GM23338 (cell line): ENCODE results near the gene BZW2. TPM values are rescaled to one million over a fixed set of nuclear protein-coding genes. Genes with fewer than 3 reads are reported as not detected.

Experiments used
- ATAC-seq: fragments of 200-7000 bp; cut with Tn5 transposase; 3 replicates; pipeline ENCODE4 v1.9.1; 2020
- DNase-seq: peaks from one replicate; pipeline ENCODE4 v3.0.0-alpha.2; 2015; ENCODE audit warnings: low spot score
- H2AFZ ChIP-seq: fragments of 200-600 bp; sonication (generic); 2 replicates; pipeline ENCODE4 v1.8.0; 2016; ENCODE audit warnings: antibody characterized with exemption, mild to moderate bottlenecking, moderate library complexity
- H3F3A ChIP-seq: fragments of 200-600 bp; sonication (generic); replicated peaks from 2 replicates; pipeline ENCODE4 v1.8.0; 2017; ENCODE audit warnings: antibody characterized with exemption, mixed run types, low read depth
- H3K27ac ChIP-seq: fragments of 200-600 bp; sonication (generic); 2 replicates; pipeline ENCODE4 v1.6.1; 2016; ENCODE audit warnings: low read depth
- H3K27me3 ChIP-seq: fragments of 200-600 bp; sonication (generic); 2 replicates; pipeline ENCODE4 v1.8.0; 2016; ENCODE audit warnings: mild to moderate bottlenecking, mixed run types, moderate library complexity; ENCODE audit not compliant: insufficient read depth
- H3K36me3 ChIP-seq: fragments of 200-600 bp; sonication (generic); 2 replicates; pipeline ENCODE4 v1.8.0; 2016; ENCODE audit warnings: mild to moderate bottlenecking; ENCODE audit not compliant: insufficient read depth
- H3K4me1 ChIP-seq: fragments of 200-600 bp; sonication (generic); 2 replicates; pipeline ENCODE4 v1.8.0; 2016; ENCODE audit warnings: mild to moderate bottlenecking, moderate library complexity; ENCODE audit not compliant: insufficient read depth
- H3K4me2 ChIP-seq: fragments of 200-600 bp; sonication (generic); 2 replicates; pipeline ENCODE4 v1.7.1; 2017; ENCODE audit warnings: mixed run types
- H3K4me3 ChIP-seq: fragments of 200-600 bp; sonication (generic); 2 replicates; pipeline ENCODE4 v1.6.1; 2016; ENCODE audit warnings: mixed run types
- H3K79me2 ChIP-seq: fragments of 200-600 bp; sonication (generic); replicated peaks from 2 replicates; pipeline ENCODE4 v1.8.0; 2017; ENCODE audit warnings: mild to moderate bottlenecking; ENCODE audit not compliant: insufficient read depth
- H3K9me2 ChIP-seq: fragments of 200-600 bp; sonication (generic); 2 replicates; pipeline ENCODE4 v1.8.0; 2017; ENCODE audit not compliant: insufficient read depth
- H4K20me1 ChIP-seq: fragments of 200-600 bp; sonication (generic); replicated peaks from 2 replicates; pipeline ENCODE4 v1.8.0; 2017; ENCODE audit warnings: mild to moderate bottlenecking; ENCODE audit not compliant: insufficient read depth
- H3K27ac Mint-ChIP-seq: 2 replicates; pipeline ENCODE4 v1.8.0; 2020; ENCODE audit warnings: inconsistent platforms, mild to moderate bottlenecking, moderate library complexity, mixed read lengths
- H3K27me3 Mint-ChIP-seq: 3 replicates; pipeline ENCODE4 v1.8.0; 2022; ENCODE audit warnings: low read depth, mild to moderate bottlenecking, moderate library complexity, mixed read lengths, inconsistent platforms; ENCODE audit not compliant: insufficient read depth, poor library complexity
- H3K36me3 Mint-ChIP-seq: 3 replicates; pipeline ENCODE4 v1.8.0; 2021; ENCODE audit warnings: low read depth, mild to moderate bottlenecking, inconsistent platforms, moderate library complexity, mixed read lengths
- H3K4me1 Mint-ChIP-seq: 3 replicates; pipeline ENCODE4 v1.8.0; 2020; ENCODE audit warnings: mild to moderate bottlenecking, inconsistent platforms, mixed read lengths
- H3K4me3 Mint-ChIP-seq: 3 replicates; pipeline ENCODE4 v1.8.0; 2021; ENCODE audit warnings: moderate library complexity, mild to moderate bottlenecking, inconsistent platforms, mixed read lengths
- H3K9me3 Mint-ChIP-seq: 3 replicates; pipeline ENCODE4 v1.8.0; 2020; ENCODE audit warnings: moderate library complexity, mild to moderate bottlenecking, inconsistent platforms, mixed read lengths
- CREB1 ChIP-seq: fragments of 250-450 bp; sonication (Bioruptor Pico); IDR thresholded peaks from 2 replicates; pipeline ENCODE4 v1.5.0; 2020; ENCODE audit warnings: low read depth, mild to moderate bottlenecking, moderate library complexity
- CTCF ChIP-seq, 2 experiments: fragments of 200-600 bp in 1 of 2; sonication (generic) in 1 of 2; conservative IDR thresholded peaks; 2 replicates each; pipeline versions ENCODE4 v1.5.1 to v1.6.1; 2016 to 2017; ENCODE audit warnings: antibody characterized with exemption in 2 of 2, low read depth in 2 of 2, mild to moderate bottlenecking in 2 of 2, moderate library complexity in 1 of 2
- EZH2 ChIP-seq: fragments of 200-600 bp; sonication (generic); IDR thresholded peaks from one replicate; pipeline ENCODE4 v1.8.0; 2017; ENCODE audit warnings: antibody characterized with exemption, mild to moderate bottlenecking, low read depth; ENCODE audit not compliant: unreplicated experiment
- EZH2phosphoT487 ChIP-seq: fragments of 200-600 bp; sonication (generic); IDR thresholded peaks from one replicate; pipeline ENCODE4 v1.8.1; 2018; ENCODE audit warnings: antibody characterized with exemption; ENCODE audit not compliant: unreplicated experiment
- JUNB ChIP-seq: IDR thresholded peaks from one replicate; pipeline ENCODE4 v1.6.1; 2016; ENCODE audit warnings: antibody characterized with exemption; ENCODE audit not compliant: unreplicated experiment
- NANOG ChIP-seq: IDR thresholded peaks from 2 replicates; pipeline ENCODE4 v1.6.1; 2016; ENCODE audit warnings: antibody characterized with exemption, borderline replicate concordance
- POLR2AphosphoS5 ChIP-seq: IDR thresholded peaks from 2 replicates; pipeline ENCODE4 v1.6.1; 2016; ENCODE audit warnings: antibody characterized with exemption, low read depth
- STAT1 ChIP-seq: IDR thresholded peaks from one replicate; pipeline ENCODE4 v1.6.1; 2016; ENCODE audit warnings: antibody characterized with exemption; ENCODE audit not compliant: unreplicated experiment
- ZNF114 ChIP-seq: fragments of 250-450 bp; sonication (Bioruptor Pico); IDR thresholded peaks from 2 replicates; pipeline ENCODE4 v1.5.0; 2020; ENCODE audit warnings: mild to moderate bottlenecking, moderate library complexity
- ZNF331 ChIP-seq: fragments of 250-450 bp; sonication (Bioruptor Pico); IDR thresholded peaks from 2 replicates; pipeline ENCODE4 v1.5.0; 2020; ENCODE audit warnings: low read depth, mild to moderate bottlenecking, moderate library complexity
- ZNF462 ChIP-seq: fragments of 250-450 bp; sonication (Bioruptor Pico); IDR thresholded peaks from 2 replicates; pipeline ENCODE4 v1.5.0; 2020; ENCODE audit warnings: mild to moderate bottlenecking, moderate library complexity
- polyA plus RNA-seq: library from polyadenylated mRNA; unstranded; fragments of >200 nt; fragmentation: Nextera tagmentation; extraction: Ambion mirVana; gene quantifications from 2 replicates; pipeline ENCODE4 v1.2.1, GENCODE V29; 2016
- total RNA-seq: library from RNA; depleted of rRNA; stranded (reverse); fragments of >200 nt; shearing (Covaris generic); gene quantifications from 2 replicates; pipeline ENCODE4 v1.2.3, GENCODE V29; 2014
- TF ChIP-seq, protein P1 (sequence below): IDR thresholded peaks from one replicate; pipeline ENCODE4 v1.6.1; 2018; ENCODE audit warnings: antibody characterized with exemption; ENCODE audit not compliant: unreplicated experiment
- TF ChIP-seq, protein P2 (sequence below): IDR thresholded peaks from 2 replicates; pipeline ENCODE4 v1.6.1; 2016; ENCODE audit warnings: antibody characterized with exemption

BZW2 gene
- total and polyA plus RNA-seq, 2 experiments from 2014 or later, result 88.8 to 108 TPM

DNA sequence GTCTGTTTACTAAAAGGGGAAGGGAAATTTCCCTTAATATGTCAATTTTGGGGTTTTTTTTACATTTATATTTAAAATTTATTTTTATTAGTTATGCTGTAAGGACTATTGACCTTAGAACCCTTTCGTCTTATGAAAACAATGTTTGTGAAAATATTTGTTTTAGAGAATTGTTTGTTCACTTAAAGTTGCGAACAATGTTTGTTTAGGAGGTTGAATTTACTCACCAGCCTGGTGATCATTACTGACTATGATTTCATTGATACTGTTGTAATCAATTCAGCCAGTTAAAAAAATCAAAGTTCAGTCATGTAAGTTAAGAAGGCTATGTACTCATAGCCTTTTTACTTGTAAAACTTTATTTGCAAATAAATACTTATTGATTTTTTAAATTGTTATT, 80.2 kb downstream of the BZW2 start:
- H3K4me3 ChIP-seq, result no peak overlapping the region
- Mint-ChIP-seq H3K4me1 (peaks cover 7% of the 10 kb centered on the region; the same call in 2 of the 3 replicates), H3K27ac (no peak overlapping the region), H3K27me3 (no peaks in the 10 kb centered on the region), H3K4me3 (no peak overlapping the region), H3K9me3 (no peaks in the 10 kb centered on the region), H3K36me3 (no peaks in the 10 kb centered on the region)
- no peak for ATAC-seq
- H3K9me2 ChIP-seq, result no peaks in the 10 kb centered on the region
- no peaks in the 10 kb centered on the region for H3K79me2 ChIP-seq
- H3K27ac ChIP-seq, result no peak overlapping the region
- no peak overlapping the region for H2AFZ ChIP-seq
- H4K20me1 ChIP-seq, result no peaks in the 10 kb centered on the region
- H3K27me3 ChIP-seq, result no peaks in the 10 kb centered on the region
- no peak overlapping the region for H3K4me2 ChIP-seq
- H3K36me3 ChIP-seq, result no peaks in the 10 kb centered on the region
- DNase-seq, result no peak
- 0 out of 2 replicates have a peak, but pooled peaks cover 5% of the 10 kb centered on the region for H3K4me1 ChIP-seq
- no peak for TF ChIP-seq CTCF (conservative IDR thresholded peaks at IDR 0.05; ENCODE audit: low read depth in 2 of 2)
- no peak for TF ChIP-seq EZH2
- no peak for TF ChIP-seq JUNB
- no peak for TF ChIP-seq EZH2phosphoT487
- TF ChIP-seq ZNF331 (CRISPR knock-in tag), result no peak
- no peak for TF ChIP-seq STAT1
- no peak for TF ChIP-seq NANOG
- no peak for TF ChIP-seq ZNF462
- TF ChIP-seq ZNF114 (CRISPR knock-in tag), result no peak
- TF ChIP-seq CREB1 (CRISPR knock-in tag), result no peak
- TF ChIP-seq, protein P1, sequence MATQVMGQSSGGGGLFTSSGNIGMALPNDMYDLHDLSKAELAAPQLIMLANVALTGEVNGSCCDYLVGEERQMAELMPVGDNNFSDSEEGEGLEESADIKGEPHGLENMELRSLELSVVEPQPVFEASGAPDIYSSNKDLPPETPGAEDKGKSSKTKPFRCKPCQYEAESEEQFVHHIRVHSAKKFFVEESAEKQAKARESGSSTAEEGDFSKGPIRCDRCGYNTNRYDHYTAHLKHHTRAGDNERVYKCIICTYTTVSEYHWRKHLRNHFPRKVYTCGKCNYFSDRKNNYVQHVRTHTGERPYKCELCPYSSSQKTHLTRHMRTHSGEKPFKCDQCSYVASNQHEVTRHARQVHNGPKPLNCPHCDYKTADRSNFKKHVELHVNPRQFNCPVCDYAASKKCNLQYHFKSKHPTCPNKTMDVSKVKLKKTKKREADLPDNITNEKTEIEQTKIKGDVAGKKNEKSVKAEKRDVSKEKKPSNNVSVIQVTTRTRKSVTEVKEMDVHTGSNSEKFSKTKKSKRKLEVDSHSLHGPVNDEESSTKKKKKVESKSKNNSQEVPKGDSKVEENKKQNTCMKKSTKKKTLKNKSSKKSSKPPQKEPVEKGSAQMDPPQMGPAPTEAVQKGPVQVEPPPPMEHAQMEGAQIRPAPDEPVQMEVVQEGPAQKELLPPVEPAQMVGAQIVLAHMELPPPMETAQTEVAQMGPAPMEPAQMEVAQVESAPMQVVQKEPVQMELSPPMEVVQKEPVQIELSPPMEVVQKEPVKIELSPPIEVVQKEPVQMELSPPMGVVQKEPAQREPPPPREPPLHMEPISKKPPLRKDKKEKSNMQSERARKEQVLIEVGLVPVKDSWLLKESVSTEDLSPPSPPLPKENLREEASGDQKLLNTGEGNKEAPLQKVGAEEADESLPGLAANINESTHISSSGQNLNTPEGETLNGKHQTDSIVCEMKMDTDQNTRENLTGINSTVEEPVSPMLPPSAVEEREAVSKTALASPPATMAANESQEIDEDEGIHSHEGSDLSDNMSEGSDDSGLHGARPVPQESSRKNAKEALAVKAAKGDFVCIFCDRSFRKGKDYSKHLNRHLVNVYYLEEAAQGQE, result no peak
- TF ChIP-seq, protein P2, sequence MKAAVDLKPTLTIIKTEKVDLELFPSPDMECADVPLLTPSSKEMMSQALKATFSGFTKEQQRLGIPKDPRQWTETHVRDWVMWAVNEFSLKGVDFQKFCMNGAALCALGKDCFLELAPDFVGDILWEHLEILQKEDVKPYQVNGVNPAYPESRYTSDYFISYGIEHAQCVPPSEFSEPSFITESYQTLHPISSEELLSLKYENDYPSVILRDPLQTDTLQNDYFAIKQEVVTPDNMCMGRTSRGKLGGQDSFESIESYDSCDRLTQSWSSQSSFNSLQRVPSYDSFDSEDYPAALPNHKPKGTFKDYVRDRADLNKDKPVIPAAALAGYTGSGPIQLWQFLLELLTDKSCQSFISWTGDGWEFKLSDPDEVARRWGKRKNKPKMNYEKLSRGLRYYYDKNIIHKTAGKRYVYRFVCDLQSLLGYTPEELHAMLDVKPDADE, result no peak
- no peak for TF ChIP-seq POLR2AphosphoS5
- no peaks in the 10 kb centered on the region for H3F3A ChIP-seq
